GM12892 (cell line): ENCODE data around the gene LSAMP.

Source experiments
- POLR2A ChIP-seq: IDR thresholded peaks from 2 replicates; pipeline ENCODE4 v1.6.1; 2011; ENCODE audit warnings: low read depth, low read length, control low read depth
- POLR2AphosphoS5 ChIP-seq: IDR thresholded peaks from 2 replicates; pipeline ENCODE4 v1.6.1; 2011; ENCODE audit warnings: low read depth, low read length, control low read depth
- TAF1 ChIP-seq: IDR thresholded peaks from 2 replicates; pipeline ENCODE4 v1.6.1; 2011; ENCODE audit warnings: low read depth, mild to moderate bottlenecking, control low read depth, low read length, borderline replicate concordance

GRCh38 chr3:115977866-115978265 lies 467.4 kb downstream of the LSAMP start:
- TF ChIP-seq POLR2A, result no peak
- no peak for TF ChIP-seq TAF1
- no peak for TF ChIP-seq POLR2AphosphoS5
